GM18951 (cell line): ENCODE measurements around the gene TMPRSS7.

Experiments
- POLR2A ChIP-seq: IDR thresholded peaks from 4 replicates; pipeline ENCODE4 v1.6.1; 2011; ENCODE audit warnings: mild to moderate bottlenecking; ENCODE audit not compliant: insufficient read length, insufficient read depth; ENCODE audit errors: extremely low read depth
- in situ Hi-C: fragments of 300-500 bp; cut with MboI; formaldehyde crosslinking; loops from one replicate; pipeline ENCODE4 v1.12.0; 2022; ENCODE audit warnings: low sequenced_read_pairs, mixed read lengths, inconsistent platforms; ENCODE audit not compliant: unreplicated experiment

Gene TMPRSS7

GRCh38 chr3:112034436-112034835 lies at the start of gene TMPRSS7:
Gene TMPRSS7 (plus strand): TSS chr3:112034736. CDS start chr3:112034846, 110 bp downstream.
- in situ Hi-C loops: no loop called here

GRCh38 chr3:111986800-111987199 lies 47.7 kb upstream of the TMPRSS7 start:
- no peak for TF ChIP-seq POLR2A
- in situ Hi-C loops: no loop called here

More at GRCh38 chr3:112034436-112034835, at the start of gene TMPRSS7:
- TF ChIP-seq POLR2A: no peak

GRCh38 chr3:111989061-111989678 lies 45.4 kb upstream of the TMPRSS7 start:
- in situ Hi-C loops: no loop called here
- no peak for TF ChIP-seq POLR2A

GRCh38 chr3:111993038-111993437 lies 41.5 kb upstream of the TMPRSS7 start:
- in situ Hi-C loops: no loop called here
- no peak for TF ChIP-seq POLR2A

- no peak for TF ChIP-seq POLR2A
- in situ Hi-C loops: no loop called here
Measured at GRCh38 chr3:111998636-111999483, 35.7 kb upstream of the TMPRSS7 start, which contains the start of gene TAGLN3. Gene TAGLN3 (plus strand): TSS chr3:111998922. CDS start chr3:111999423, 501 bp downstream.

- in situ Hi-C loops: no loop called here
Measured at GRCh38 chr3:111999484-112000324, 34.8 kb upstream of the TMPRSS7 start.

GRCh38 chr3:112000367-112000771 lies 34.2 kb upstream of the TMPRSS7 start:
- TF ChIP-seq POLR2A: no peak
- in situ Hi-C loops: no loop called here

More at GRCh38 chr3:111999484-112000324, 34.8 kb upstream of the TMPRSS7 start:
- TF ChIP-seq POLR2A: no peak

GRCh38 chr3:112000966-112001365 lies 33.6 kb upstream of the TMPRSS7 start:
- in situ Hi-C loops: no loop called here
- no peak for TF ChIP-seq POLR2A

GRCh38 chr3:112001526-112001925 lies 33.0 kb upstream of the TMPRSS7 start:
- in situ Hi-C loops: no loop called here
- TF ChIP-seq POLR2A: no peak

- TF ChIP-seq POLR2A: no peak
Measured at GRCh38 chr3:112002096-112002971, 32.2 kb upstream of the TMPRSS7 start.

GRCh38 chr3:112003321-112004080 lies 31.0 kb upstream of the TMPRSS7 start:
- no peak for TF ChIP-seq POLR2A
- in situ Hi-C loops: no loop called here

More at GRCh38 chr3:112002096-112002971, 32.2 kb upstream of the TMPRSS7 start:
- in situ Hi-C loops: no loop called here
